DND-41 (cell line): ENCODE results near the gene SLC34A2.

Experiments
- ATAC-seq: fragments of 200-7000 bp; cut with Tn5 transposase; 3 replicates; pipeline ENCODE4 v1.9.1; 2021; ENCODE audit warnings: low read depth; ENCODE audit not compliant: insufficient read depth
- DNase-seq: peaks from one replicate; pipeline ENCODE4 v3.0.0-alpha.2; 2020
- H2AFZ ChIP-seq: 2 replicates; pipeline ENCODE4 v1.6.0; 2012; ENCODE audit warnings: low read depth, low read length
- H3K27ac ChIP-seq: 2 replicates; pipeline ENCODE4 v1.5.1; 2012; ENCODE audit warnings: low read length, inconsistent platforms
- H3K27me3 ChIP-seq: fragments of 200-600 bp; sonication (generic); 2 replicates; pipeline ENCODE4 v1.6.0; 2012; ENCODE audit warnings: low read length, mild to moderate bottlenecking, inconsistent platforms; ENCODE audit not compliant: insufficient read depth, poor library complexity
- H3K36me3 ChIP-seq: 2 replicates; pipeline ENCODE4 v1.5.1; 2012; ENCODE audit warnings: low read length, inconsistent platforms; ENCODE audit not compliant: insufficient read depth
- H3K4me1 ChIP-seq: 2 replicates; pipeline ENCODE4 v1.5.1; 2012; ENCODE audit warnings: mild to moderate bottlenecking, low read length; ENCODE audit not compliant: insufficient read depth
- H3K4me2 ChIP-seq: 2 replicates; pipeline ENCODE4 v1.6.0; 2012; ENCODE audit warnings: mild to moderate bottlenecking, moderate library complexity, low read length, inconsistent platforms; ENCODE audit not compliant: insufficient read depth
- H3K4me3 ChIP-seq, 2 experiments: fragments of 200-600 bp in 1 of 2; shearing (Covaris generic) in 1 of 2; 2 replicates each; pipeline ENCODE4 v1.5.1; 2012 to 2016; ENCODE audit warnings: inconsistent platforms in 2 of 2, low read length in 2 of 2, mild to moderate bottlenecking in 2 of 2, low read depth in 1 of 2, moderate library complexity in 1 of 2
- H3K79me2 ChIP-seq: 2 replicates; pipeline ENCODE4 v1.6.0; 2012; ENCODE audit warnings: low read length, inconsistent platforms; ENCODE audit not compliant: insufficient read depth
- H3K9ac ChIP-seq: 2 replicates; pipeline ENCODE4 v1.6.0; 2012; ENCODE audit warnings: low read depth, mild to moderate bottlenecking, inconsistent platforms, low read length, moderate library complexity
- H3K9me3 ChIP-seq: 2 replicates; pipeline ENCODE4 v1.5.1; 2012; ENCODE audit warnings: low read length, moderate library complexity, mild to moderate bottlenecking, inconsistent platforms; ENCODE audit not compliant: insufficient read depth, severe bottlenecking
- H4K20me1 ChIP-seq: 2 replicates; pipeline ENCODE4 v1.6.0; 2012; ENCODE audit warnings: low read length; ENCODE audit not compliant: insufficient read depth
- EZH2 ChIP-seq: IDR thresholded peaks from 3 replicates; pipeline ENCODE4 v1.6.1; 2012; ENCODE audit warnings: borderline replicate concordance, low read depth, mild to moderate bottlenecking, moderate library complexity, low read length, inconsistent platforms; ENCODE audit not compliant: severe bottlenecking
- TF ChIP-seq, protein P1 (sequence below): IDR thresholded peaks from 2 replicates; pipeline ENCODE4 v1.5.1; 2012; ENCODE audit warnings: borderline replicate concordance, low read length, moderate library complexity, mild to moderate bottlenecking; ENCODE audit not compliant: poor library complexity, severe bottlenecking; ENCODE audit errors: extremely low read depth

The SLC34A2 gene

DNA sequence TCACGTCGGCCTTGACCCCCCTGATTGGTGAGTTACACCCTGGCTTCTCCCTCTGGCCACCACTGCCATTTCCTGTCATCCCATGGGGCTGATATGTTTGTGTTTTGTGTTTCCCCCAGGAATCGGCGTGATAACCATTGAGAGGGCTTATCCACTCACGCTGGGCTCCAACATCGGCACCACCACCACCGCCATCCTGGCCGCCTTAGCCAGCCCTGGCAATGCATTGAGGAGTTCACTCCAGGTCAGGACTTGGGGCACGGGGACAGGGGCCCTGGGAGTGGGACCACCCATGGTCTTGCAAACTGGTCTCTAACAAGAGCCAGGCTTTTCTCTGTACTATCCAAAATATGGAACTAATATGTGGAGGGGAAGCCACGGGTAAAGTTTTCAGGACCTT, 18.7 kb downstream of the SLC34A2 start:
- DNase-seq (no peak), ATAC-seq (no peak)
- TF ChIP-seq, protein P1, sequence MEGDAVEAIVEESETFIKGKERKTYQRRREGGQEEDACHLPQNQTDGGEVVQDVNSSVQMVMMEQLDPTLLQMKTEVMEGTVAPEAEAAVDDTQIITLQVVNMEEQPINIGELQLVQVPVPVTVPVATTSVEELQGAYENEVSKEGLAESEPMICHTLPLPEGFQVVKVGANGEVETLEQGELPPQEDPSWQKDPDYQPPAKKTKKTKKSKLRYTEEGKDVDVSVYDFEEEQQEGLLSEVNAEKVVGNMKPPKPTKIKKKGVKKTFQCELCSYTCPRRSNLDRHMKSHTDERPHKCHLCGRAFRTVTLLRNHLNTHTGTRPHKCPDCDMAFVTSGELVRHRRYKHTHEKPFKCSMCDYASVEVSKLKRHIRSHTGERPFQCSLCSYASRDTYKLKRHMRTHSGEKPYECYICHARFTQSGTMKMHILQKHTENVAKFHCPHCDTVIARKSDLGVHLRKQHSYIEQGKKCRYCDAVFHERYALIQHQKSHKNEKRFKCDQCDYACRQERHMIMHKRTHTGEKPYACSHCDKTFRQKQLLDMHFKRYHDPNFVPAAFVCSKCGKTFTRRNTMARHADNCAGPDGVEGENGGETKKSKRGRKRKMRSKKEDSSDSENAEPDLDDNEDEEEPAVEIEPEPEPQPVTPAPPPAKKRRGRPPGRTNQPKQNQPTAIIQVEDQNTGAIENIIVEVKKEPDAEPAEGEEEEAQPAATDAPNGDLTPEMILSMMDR, result no peak
- TF ChIP-seq EZH2, result no peak

GRCh38 chr4:25676221-25676620, 20.6 kb downstream of the SLC34A2 start:
- DNase-seq (no peak), ATAC-seq (no peak)
- H3K27ac ChIP-seq, result no peak overlapping the region
- H2AFZ ChIP-seq, result no peak overlapping the region
- TF ChIP-seq EZH2, result no peak
- TF ChIP-seq, protein P1, result no peak
- no peak overlapping the region for H3K9ac ChIP-seq
- no peaks in the 10 kb centered on the region for H3K79me2 ChIP-seq
- H3K27me3 ChIP-seq, result no peaks in the 10 kb centered on the region
- no peak overlapping the region for H3K4me2 ChIP-seq
- H3K9me3 ChIP-seq, result peaks cover 2% of the 10 kb centered on the region
- no peaks in the 10 kb centered on the region for H3K36me3 ChIP-seq
- no peaks in the 10 kb centered on the region for H3K4me1 ChIP-seq
- H3K4me3 ChIP-seq, result no peak overlapping the region
- no peaks in the 10 kb centered on the region for H4K20me1 ChIP-seq

More for the DNA sequence above, 18.7 kb downstream of the SLC34A2 start:
- Histone ChIP-seq H3K27me3 (no peaks in the 10 kb centered on the region), H3K27ac (no peak overlapping the region), H3K4me3 (no peak overlapping the region), H3K9ac (no peak overlapping the region), H3K79me2 (no peaks in the 10 kb centered on the region), H4K20me1 (no peaks in the 10 kb centered on the region), H3K4me1 (no peaks in the 10 kb centered on the region), H3K9me3 (peaks cover 2% of the 10 kb centered on the region), H3K36me3 (no peaks in the 10 kb centered on the region), H2AFZ (no peak overlapping the region), H3K4me2 (no peak overlapping the region)

- no peak for ATAC-seq
- Histone ChIP-seq H3K27ac (no peak overlapping the region), H3K9me3 (peaks cover 2% of the 10 kb centered on the region)
Measured at GRCh38 chr4:25677157-25677556, 21.5 kb downstream of the SLC34A2 start.

More at GRCh38 chr4:25677157-25677556, 21.5 kb downstream of the SLC34A2 start:
- TF ChIP-seq, protein P1, result no peak
- no peak for TF ChIP-seq EZH2
- no peaks in the 10 kb centered on the region for H3K79me2 ChIP-seq
- no peak overlapping the region for H3K4me2 ChIP-seq
- H3K4me1 ChIP-seq, result no peaks in the 10 kb centered on the region
- no peaks in the 10 kb centered on the region for H3K36me3 ChIP-seq
- H4K20me1 ChIP-seq, result no peaks in the 10 kb centered on the region
- no peak for DNase-seq
- no peaks in the 10 kb centered on the region for H3K27me3 ChIP-seq
- no peak overlapping the region for H2AFZ ChIP-seq
- no peak overlapping the region for H3K9ac ChIP-seq
- no peak overlapping the region for H3K4me3 ChIP-seq
